Motor neuron (in vitro differentiated cells): ENCODE results near the gene AFF3. TPM values are rescaled to one million over a fixed set of nuclear protein-coding genes. Genes with fewer than 3 reads are reported as not detected.

Experiments
- ATAC-seq, 8 experiments: fragments of 200-7000 bp; cut with Tn5 transposase; replicated peaks in 6 of 8; 2 replicates each; pipeline ENCODE4 v1.8.0; 2021; ENCODE audit warnings: mild to moderate bottlenecking in 8 of 8, moderate library complexity in 8 of 8
- H3K27ac ChIP-seq, 2 donors: fragments of 250-450 bp; sonication (Bioruptor Pico); 2 replicates each; pipeline ENCODE4 v1.9.0; 2021; ENCODE audit warnings: antibody characterized with exemption in 2 of 2, mild to moderate bottlenecking in 2 of 2, moderate library complexity in 1 of 2
- H3K4me1 ChIP-seq, 2 donors: fragments of 250-450 bp; sonication (Bioruptor Pico); replicated peaks in 1 of 2; 2 replicates each; pipeline ENCODE4 v1.6.1; 2021; ENCODE audit warnings: antibody characterized with exemption in 2 of 2, mild to moderate bottlenecking in 2 of 2, moderate library complexity in 1 of 2
- H3K4me3 ChIP-seq, 5 donors: fragments of 250-450 bp; sonication (Bioruptor Pico); 2 replicates each; pipeline ENCODE4 v1.9.0; 2021; ENCODE audit warnings: antibody characterized with exemption in 5 of 5, mild to moderate bottlenecking in 5 of 5, moderate library complexity in 4 of 5
- whole genome bisulfite sequencing, 10 experiments: fragments of 450-650 bp; shearing (Covaris generic); methylation state at CpG; one replicate each; pipeline ENCODE4 v1.0.0; 2022; 5-methylcytosine and 5-hydroxymethylcytosine counted together
- in situ Hi-C, 9 experiments: fragments of 400-800 bp; cut with MboI; loops; one replicate each; pipeline ENCODE4 v1.15.0; 2021; ENCODE audit warnings: low sequenced_read_pairs in 9 of 9, low pct_unique_long_range_greater_than_20kb in 2 of 9; ENCODE audit not compliant: unreplicated experiment in 9 of 9
- total RNA-seq, 8 experiments: library from RNA; unstranded; fragments of 300-600 nt; gene quantifications; 2 replicates each; pipeline versions ENCODE4 v1.2.3 to v1.2.4, GENCODE V29; 2022

AFF3 gene
- total RNA-seq, 8 experiments from 2014 or later, result 0.99 to 33.6 (median 16.7) TPM

DNA sequence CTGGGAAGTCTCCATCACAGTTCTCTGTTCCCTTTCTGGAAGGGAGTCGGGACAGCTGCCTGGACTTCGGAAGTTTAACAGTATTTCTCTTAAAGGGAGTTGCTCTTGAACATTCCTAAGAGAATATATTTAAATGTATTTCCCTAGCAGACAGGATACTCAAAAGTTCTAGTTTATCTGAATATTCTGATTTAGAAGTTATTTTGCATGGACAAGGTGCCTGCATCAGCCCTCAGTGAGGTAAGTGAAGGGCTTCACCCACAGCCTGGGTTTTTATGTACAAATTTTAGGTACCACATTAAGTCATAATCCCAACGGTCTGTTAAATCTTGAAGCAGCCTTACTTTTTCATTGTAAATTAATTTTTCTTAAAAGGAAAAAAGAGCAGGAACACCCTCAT is 587.5 kb downstream of the AFF3 start:
- Histone ChIP-seq H3K4me3 (no peak overlapping the region), H3K27ac (no peak overlapping the region), H3K4me1 (peaks cover 0 to 2% of the 10 kb centered on the region in 2 donors)
- ATAC-seq, result peak in 3 of 8 experiments; percentile 43 to 77 (median 66)
- in situ Hi-C loops, result loop anchor here in 8 of 9 experiments (10.0 to 25.0 kb wide), 6 partner anchors 157 to 707 kb away; no protein-coding TSS in a partner anchor
- 0 to 100% (median 65%) methylated on average over 1 to 3 of the region's 3 CpGs; no CpG with 5 or more reads in 1 of the 10 experiments for WGBS, 10 experiments

DNA sequence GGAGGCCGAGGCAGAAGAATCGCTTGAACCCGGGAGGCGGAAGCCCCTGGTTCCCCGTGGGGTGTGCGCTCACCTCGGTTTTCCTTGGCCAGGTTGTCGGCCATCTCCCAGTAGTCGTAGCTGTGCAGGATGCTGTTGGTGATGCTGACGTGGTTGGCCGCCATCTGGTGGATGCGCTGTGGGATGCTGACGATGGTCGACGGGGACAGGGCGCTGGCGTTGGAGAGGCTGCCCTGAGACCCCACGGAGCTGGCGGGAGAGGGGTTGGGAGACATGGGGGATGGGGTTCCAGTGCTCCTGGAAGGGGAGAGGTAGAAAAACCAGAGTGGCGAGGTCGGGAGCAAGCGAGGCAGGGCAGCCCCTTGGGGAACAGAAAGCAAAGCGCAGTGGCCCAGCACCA is 588.2 kb downstream of the AFF3 start:
- H3K27ac ChIP-seq, result no peak overlapping the region
- peaks cover 0 to 2% of the 10 kb centered on the region in 2 donors for H3K4me1 ChIP-seq
- 76 to 94% (median 88%) methylated on average over 3 to 11 of the region's 23 CpGs; no CpG with 5 or more reads in 4 of the 10 experiments for WGBS, 10 experiments
- no peak for ATAC-seq
- H3K4me3 ChIP-seq, result no peak overlapping the region
- in situ Hi-C loops, result loop anchor here in 8 of 9 experiments (10.0 to 25.0 kb wide), 6 partner anchors 158 to 708 kb away; no protein-coding TSS in a partner anchor

DNA sequence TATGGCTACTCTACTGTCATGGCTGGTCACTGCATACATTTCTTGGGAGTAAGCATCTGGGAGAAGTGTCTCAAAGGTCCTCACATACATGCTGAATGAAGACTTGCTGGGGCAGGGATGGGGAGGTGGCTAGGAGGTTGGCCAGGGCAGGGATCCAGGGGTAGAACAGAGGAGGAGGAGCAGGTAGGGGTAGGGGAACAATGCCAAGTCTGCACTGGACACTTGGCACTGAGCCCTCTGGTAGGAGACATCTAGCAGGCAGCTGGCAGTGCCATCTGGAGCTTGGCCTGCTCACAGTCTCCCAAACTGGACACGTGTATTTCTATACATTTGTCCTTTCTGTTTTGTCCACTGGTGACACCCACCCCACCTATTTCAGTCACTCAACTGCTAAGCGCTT is 589.9 kb downstream of the AFF3 start:
- 93 to 100% methylated on average over 1 to 2 of the region's 2 CpGs; no CpG with 5 or more reads in 8 of the 10 experiments for WGBS, 10 experiments
- Histone ChIP-seq H3K27ac (no peak overlapping the region), H3K4me1 (peaks cover 0 to 2% of the 10 kb centered on the region in 2 donors), H3K4me3 (no peak overlapping the region)
- ATAC-seq, result no peak
- in situ Hi-C loops, result loop anchor here in 8 of 9 experiments (10.0 to 25.0 kb wide), 6 partner anchors 160 to 710 kb away; no protein-coding TSS in a partner anchor

DNA sequence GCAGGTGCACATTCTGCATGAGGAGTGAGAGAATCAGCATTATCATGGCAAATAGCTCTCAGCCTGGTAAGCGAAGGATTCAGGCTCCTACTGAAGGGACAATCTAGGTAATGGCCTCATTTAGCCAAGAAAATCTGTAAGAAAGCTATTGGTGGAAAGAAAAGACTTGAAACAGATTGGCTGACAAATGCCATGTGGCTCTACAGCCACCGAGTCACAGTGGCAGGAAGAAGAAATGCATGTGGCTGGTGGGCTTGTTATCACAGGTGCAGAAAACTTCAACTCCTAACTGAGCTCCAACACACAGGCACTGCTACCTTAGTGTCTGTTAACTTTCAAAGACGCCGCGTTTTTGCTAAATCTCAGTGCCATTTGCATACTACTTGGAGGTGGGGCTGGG is 592.0 kb downstream of the AFF3 start:
- H3K4me3 ChIP-seq, result no peak overlapping the region
- ATAC-seq, result peak in 1 of 8 experiments; percentile 7
- H3K27ac ChIP-seq, result no peak overlapping the region
- H3K4me1 ChIP-seq, result peaks cover 0 to 4% of the 10 kb centered on the region in 2 donors
- in situ Hi-C loops, result loop anchor here in 8 of 9 experiments (10.0 to 25.0 kb wide), 6 partner anchors 162 to 712 kb away; no protein-coding TSS in a partner anchor
- 8 to 86% (median 50%) methylated on average over 2 to 5 of the region's 5 CpGs; no CpG with 5 or more reads in 3 of the 10 experiments for whole genome bisulfite sequencing, 10 experiments

DNA sequence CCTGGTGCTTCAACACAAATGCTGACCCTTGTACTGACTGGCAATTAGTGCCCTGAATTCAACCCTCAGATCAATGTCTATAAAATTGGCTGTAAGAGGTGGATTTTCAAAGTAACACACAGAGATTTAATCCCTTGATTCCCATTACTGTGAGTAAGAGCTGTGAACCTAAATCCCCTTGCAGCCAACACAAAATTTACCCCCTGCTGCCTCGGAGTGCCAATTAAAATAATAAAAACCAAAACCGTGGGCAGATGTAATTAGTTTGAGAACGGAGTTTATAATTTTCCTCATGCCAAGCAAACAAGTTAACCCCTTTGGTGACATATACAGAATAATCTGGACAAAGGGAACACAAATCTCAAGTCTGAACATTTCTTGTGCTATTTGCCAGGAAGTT is 596.8 kb downstream of the AFF3 start:
- in situ Hi-C loops, result no loop called here
- Histone ChIP-seq H3K4me1 (peaks cover 0 to 7% of the 10 kb centered on the region in 2 donors), H3K4me3 (no peak overlapping the region), H3K27ac (no peak overlapping the region)
- 0 to 100% (median 40%) methylated on average over 1 to 3 of the region's 3 CpGs; no CpG with 5 or more reads in 1 of the 10 experiments for whole genome bisulfite sequencing, 10 experiments
- ATAC-seq, result no peak

DNA sequence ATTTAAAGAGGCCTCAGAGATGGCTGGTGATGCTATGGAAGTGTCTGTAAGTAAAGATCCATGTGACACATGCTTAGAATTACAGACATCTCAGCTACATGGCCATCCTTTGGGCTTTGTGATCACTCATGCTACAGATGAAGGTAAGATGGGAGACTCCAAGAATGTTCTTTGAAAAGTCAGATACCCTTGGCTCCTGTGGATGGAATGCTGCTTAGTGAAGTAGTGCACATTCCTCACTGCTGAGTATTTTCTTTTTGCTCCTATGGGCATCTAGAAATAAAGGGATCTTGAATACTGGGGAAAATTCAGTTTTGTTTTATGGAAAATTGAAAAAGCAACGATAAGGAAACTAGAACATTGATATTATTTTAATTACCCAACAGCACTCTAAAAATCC is 597.3 kb downstream of the AFF3 start:
- WGBS, 10 experiments, result 13 to 100% (median 52%) methylated on average over 1 of the region's 1 CpG; no CpG with 5 or more reads in 2 of the 10 experiments
- in situ Hi-C loops, result no loop called here
- Histone ChIP-seq H3K4me1 (peaks cover 0 to 7% of the 10 kb centered on the region in 2 donors), H3K4me3 (no peak overlapping the region), H3K27ac (no peak overlapping the region)
- ATAC-seq, result no peak

DNA sequence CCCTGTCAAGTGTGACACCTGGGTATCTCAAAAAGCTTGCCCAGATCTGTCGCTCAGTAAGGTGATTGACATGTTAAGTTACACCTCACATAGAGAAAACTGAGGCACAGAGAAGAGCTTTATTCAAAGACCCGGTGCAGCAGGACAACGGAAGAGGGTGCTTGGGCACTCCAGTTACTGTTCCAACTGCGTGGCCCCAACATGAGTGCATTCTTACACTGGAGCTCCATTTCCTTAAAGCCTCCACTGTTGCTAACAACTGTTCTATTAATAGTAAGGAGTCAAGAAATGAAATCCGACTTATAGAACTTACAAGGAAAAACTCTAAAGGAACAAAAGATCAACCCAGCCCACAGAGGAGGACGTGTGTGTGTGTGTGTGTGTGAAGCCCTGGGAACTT is 597.8 kb downstream of the AFF3 start:
- WGBS, 10 experiments, result 50 to 96% (median 81%) methylated on average over 1 to 5 of the region's 6 CpGs
- no peak overlapping the region for H3K4me3 ChIP-seq
- no peak for ATAC-seq
- no peak overlapping the region for H3K27ac ChIP-seq
- in situ Hi-C loops, result no loop called here
- peaks cover 0 to 7% of the 10 kb centered on the region in 2 donors for H3K4me1 ChIP-seq

DNA sequence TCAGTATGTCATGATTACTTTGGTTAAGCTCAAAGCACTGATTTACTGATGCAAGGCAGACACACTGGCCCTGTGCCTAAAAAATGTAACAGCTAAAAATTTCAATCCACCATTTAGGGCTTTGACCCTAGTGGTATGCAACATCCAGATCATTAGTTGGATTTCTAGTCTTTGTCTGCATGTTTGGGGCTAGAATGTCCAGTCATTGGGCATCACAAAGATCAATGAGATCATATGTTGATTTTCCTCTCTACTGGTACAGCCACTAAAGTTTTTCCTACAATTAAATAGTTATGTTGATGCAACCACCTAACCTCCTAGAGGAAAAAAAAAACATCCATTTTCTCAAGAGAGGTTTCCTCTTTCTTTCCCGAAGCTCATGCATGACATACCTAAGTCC is 599.1 kb downstream of the AFF3 start:
- peaks cover 0 to 7% of the 10 kb centered on the region in 2 donors for H3K4me1 ChIP-seq
- no peak for ATAC-seq
- in situ Hi-C loops, result no loop called here
- no peak overlapping the region for H3K27ac ChIP-seq
- no peak overlapping the region for H3K4me3 ChIP-seq
- WGBS, 10 experiments, result 50 to 100% (median 80%) methylated on average over 1 of the region's 1 CpG; no CpG with 5 or more reads in 6 of the 10 experiments

DNA sequence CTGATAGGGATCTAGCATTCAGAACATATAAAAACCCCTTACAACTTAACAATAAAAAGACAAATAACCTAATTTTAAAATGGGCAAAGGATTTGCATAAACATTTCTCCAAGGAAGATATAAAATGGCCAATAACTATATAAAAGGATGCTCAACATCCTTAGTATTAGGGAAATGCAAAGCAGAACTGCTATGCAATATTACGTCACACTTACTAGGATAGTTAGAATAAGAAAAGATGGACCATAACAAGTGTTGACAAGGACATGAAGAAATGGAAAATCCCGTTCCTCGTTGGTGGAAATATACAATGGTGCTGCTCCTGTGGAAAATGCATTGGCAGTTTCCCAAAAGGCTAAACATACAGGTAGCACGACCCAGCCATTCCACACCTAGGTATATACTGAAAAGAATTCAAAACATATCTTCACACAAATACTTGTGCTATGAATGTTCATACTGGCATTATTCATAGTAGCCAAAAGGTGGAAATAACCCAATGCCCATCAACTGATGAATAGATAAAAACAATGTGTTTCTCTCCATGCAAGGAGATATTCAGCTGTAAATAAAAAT is 604.4 kb downstream of the AFF3 start:
- in situ Hi-C loops, result no loop called here
- no peak for ATAC-seq

DNA sequence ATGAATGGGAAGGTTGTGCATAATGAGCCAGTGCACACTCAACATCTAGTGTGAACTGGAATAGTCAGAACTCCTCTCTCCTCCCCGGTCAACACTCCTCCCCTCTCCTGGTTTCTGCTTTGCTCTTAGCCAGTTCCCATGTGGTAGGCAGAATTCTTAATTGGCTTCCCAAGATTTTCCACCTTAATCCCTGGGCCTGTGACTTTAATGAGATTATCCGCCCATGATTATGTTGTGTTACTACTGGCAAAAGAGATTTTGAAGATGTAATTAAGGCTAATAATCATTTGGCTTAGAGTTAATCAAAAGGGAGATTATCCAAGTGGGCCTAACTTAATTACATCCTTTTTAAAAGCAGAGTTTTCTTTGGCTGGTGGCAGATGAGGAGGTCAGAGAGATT is 618.3 kb downstream of the AFF3 start:
- Histone ChIP-seq H3K4me3 (no peak overlapping the region), H3K4me1 (no peaks in the 10 kb centered on the region), H3K27ac (no peak overlapping the region)
- 60 to 100% (median 83%) methylated on average over 1 to 2 of the region's 2 CpGs; no CpG with 5 or more reads in 3 of the 10 experiments for WGBS, 10 experiments
- in situ Hi-C loops, result no loop called here
- no peak for ATAC-seq

More for the DNA sequence above, 604.4 kb downstream of the AFF3 start:
- WGBS, 10 experiments, result 29 to 100% (median 88%) methylated on average over 1 to 4 of the region's 4 CpGs
- Histone ChIP-seq H3K4me3 (no peak overlapping the region), H3K4me1 (no peaks in the 10 kb centered on the region), H3K27ac (no peak overlapping the region)

DNA sequence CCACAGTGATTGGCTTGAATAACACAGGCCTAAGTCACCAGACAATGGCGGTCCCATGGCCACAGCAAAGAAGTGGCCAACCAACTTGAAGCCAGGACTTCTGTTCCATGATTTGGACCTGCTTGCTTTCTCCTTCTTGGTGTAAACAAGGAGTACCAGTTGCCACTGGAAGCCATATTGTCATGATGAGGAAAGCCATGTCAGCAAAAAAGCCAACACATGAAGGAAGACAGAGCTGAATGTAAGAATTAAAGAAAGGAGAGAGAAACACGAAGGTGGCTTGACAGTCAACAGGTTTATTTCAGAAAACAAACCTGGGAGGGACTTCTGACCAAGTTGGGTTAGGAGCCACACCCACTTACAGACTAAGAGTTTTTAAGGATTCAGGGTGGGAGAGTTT is 620.2 kb downstream of the AFF3 start:
- Histone ChIP-seq H3K27ac (no peak overlapping the region), H3K4me1 (no peaks in the 10 kb centered on the region), H3K4me3 (no peak overlapping the region)
- 0 to 100% (median 67%) methylated on average over 1 to 2 of the region's 2 CpGs; no CpG with 5 or more reads in 1 of the 10 experiments for WGBS, 10 experiments
- in situ Hi-C loops, result no loop called here
- ATAC-seq, result no peak

DNA sequence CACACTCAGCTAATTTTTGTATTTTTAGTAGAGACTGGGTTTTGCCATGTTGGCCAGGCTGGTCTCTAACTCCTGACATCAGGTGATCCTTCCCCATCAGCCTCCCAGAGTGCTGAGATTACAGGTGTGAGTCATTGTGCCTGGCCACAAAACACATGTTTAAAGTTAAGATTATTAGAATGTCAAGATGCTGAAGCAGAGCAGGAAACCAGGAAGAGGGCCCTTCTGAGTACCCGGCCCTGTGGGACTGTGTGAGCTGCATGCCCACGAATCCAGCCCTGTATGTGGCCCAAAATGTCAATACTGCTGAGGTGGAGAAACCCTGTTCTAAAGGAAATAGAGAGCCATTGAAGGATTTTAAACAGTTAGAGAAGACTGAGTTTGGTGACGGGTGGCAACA is 621.6 kb downstream of the AFF3 start:
- in situ Hi-C loops, result no loop called here
- no peaks in the 10 kb centered on the region for H3K4me1 ChIP-seq
- no peak for ATAC-seq
- H3K4me3 ChIP-seq, result no peak overlapping the region
- no peak overlapping the region for H3K27ac ChIP-seq
- WGBS, 10 experiments, result 14 to 100% (median 83%) methylated on average over 1 to 3 of the region's 3 CpGs; no CpG with 5 or more reads in 4 of the 10 experiments

DNA sequence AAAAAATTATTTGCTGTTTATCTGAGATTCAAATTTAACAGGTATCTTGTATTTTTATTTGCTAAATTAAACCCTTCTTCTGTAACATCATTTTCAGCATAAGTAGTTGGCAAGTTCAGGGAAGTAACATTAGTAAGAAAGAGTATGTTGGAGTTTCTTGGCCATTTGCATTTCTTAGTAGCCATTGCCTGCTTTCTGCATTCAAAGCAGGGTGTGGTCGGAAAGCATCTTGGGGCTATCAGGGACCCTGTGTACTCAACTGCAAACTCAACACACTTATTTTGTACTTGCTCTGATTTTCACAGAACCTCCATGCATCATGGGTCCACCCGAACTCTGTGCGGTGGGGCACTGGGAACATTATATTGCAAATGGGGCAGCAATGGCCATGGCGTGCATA is 622.2 kb downstream of the AFF3 start:
- in situ Hi-C loops, result no loop called here
- WGBS, 10 experiments, result 30 to 100% (median 80%) methylated on average over 1 to 4 of the region's 4 CpGs; no CpG with 5 or more reads in 1 of the 10 experiments
- peak in 3 of 8 experiments; percentile 30 to 58 (median 52) for ATAC-seq
- Histone ChIP-seq H3K27ac (no peak overlapping the region), H3K4me3 (no peak overlapping the region), H3K4me1 (no peaks in the 10 kb centered on the region)
